Measurements from ENCODE around the gene OR2A25.

Gene OR2A25

DNA sequence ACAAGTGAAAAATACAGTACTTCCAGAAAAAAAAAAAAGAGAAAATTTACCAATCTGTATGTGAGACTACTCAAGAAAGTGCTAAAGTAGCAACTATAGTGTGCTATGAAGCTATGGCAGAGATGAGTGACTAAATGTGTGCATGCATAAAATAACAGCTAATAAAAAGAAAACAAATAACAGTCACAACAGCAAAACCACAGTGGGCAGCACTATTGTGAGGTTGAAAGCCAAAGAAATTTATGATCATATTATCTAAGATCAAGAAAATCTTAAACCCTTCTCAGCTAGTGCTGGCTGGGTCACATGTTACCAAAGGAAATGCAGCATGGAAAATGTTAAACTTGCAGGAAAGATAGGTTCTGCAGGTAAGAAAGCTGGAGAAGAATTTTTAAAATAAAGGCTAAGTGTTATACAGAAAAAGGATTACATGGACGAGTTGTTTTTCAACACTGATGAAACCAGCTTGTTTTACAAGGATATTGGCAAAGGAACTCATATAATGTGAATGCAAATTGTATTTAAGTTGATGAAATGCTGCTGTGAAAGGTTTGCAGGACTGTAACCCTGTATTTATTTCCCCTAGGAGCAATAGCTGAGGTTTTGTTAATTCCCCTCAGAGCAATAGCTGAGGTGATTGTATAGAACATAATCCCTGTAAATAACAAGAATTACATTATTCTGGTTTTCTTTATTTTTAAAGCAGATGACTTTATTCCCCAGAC lies 36.5 kb upstream of the OR2A25 start:
- no peak overlapping the region for H3K4me3 ChIP-seq
- no peaks in the 10 kb centered on the region for H3K36me3 ChIP-seq
- H3K27ac ChIP-seq = no peak overlapping the region
- intact Hi-C loops (cut with DNase I; ENCODE audit: low total_unique reads) = no loop called here
- TF ChIP-seq, protein P1, sequence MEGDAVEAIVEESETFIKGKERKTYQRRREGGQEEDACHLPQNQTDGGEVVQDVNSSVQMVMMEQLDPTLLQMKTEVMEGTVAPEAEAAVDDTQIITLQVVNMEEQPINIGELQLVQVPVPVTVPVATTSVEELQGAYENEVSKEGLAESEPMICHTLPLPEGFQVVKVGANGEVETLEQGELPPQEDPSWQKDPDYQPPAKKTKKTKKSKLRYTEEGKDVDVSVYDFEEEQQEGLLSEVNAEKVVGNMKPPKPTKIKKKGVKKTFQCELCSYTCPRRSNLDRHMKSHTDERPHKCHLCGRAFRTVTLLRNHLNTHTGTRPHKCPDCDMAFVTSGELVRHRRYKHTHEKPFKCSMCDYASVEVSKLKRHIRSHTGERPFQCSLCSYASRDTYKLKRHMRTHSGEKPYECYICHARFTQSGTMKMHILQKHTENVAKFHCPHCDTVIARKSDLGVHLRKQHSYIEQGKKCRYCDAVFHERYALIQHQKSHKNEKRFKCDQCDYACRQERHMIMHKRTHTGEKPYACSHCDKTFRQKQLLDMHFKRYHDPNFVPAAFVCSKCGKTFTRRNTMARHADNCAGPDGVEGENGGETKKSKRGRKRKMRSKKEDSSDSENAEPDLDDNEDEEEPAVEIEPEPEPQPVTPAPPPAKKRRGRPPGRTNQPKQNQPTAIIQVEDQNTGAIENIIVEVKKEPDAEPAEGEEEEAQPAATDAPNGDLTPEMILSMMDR (IDR thresholded peaks at IDR 0.05) = no peak
- no peak for DNase-seq
- H3K27me3 ChIP-seq = no peaks in the 10 kb centered on the region
- no peaks in the 10 kb centered on the region for H3K9me3 ChIP-seq
- peaks cover 0 to 6% (median 0%) of the 10 kb centered on the region in 4 donors for H3K4me1 ChIP-seq

DNA sequence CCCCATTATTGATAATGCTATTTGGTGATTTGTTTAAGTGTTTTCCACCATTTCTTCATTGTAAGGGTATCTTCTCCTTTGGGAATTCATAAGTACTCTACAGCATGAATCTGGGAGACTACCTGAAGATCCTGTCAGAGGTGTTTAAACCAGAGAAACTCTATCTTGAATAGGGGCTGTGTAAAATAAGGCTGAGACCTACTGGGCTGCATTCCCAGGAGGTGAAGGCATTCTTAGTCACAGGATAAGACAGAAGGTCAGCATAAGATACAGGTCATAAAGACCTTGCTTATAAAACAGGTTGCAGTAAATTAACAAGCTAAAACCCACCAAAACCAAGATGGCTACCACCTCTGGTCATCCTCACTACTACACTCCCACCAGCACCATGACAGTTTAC lies 34.2 kb upstream of the OR2A25 start:
- Histone ChIP-seq H3K9me3 (no peaks in the 10 kb centered on the region), H3K27ac (no peak overlapping the region), H3K36me3 (no peaks in the 10 kb centered on the region), H3K4me3 (no peak overlapping the region), H3K27me3 (no peaks in the 10 kb centered on the region), H3K4me1 (peaks cover 0 to 6% (median 0%) of the 10 kb centered on the region in 4 donors)
- TF ChIP-seq, protein P1 (IDR thresholded peaks at IDR 0.05) = no peak
- intact Hi-C loops (cut with DNase I; ENCODE audit: low total_unique reads) = no loop called here
- no peak for DNase-seq

DNA sequence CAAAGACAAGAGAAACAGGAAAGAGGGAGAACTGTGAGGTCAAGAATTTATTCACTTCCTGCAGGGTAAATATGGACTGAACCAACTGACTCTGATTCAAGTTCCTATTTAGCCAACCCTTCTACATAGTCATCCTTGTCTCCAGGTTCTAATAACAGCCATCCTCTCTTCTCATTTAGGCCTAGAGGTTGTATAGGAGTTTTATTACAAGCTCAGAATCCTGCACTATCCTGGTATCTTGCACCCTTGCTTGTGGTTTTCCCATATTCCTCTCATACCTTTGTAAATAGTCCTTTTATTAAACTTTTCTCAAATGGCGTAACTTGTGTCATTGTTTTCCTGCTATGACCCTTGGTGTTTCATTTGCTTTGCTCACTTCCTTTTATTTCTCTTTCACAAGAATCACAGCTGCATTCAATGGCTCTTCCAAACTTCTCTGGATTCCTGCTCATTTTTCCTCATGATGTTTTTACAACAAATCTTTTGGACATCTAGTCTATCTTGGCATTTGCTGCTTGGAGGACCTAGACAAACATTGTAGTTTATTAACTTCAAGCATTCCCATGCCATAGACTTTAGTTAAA lies 33.2 kb upstream of the OR2A25 start:
- intact Hi-C loops (cut with DNase I; ENCODE audit: low total_unique reads) = no loop called here
- DNase-seq = no peak
- Histone ChIP-seq H3K4me1 (peaks cover 0 to 6% (median 0%) of the 10 kb centered on the region in 4 donors), H3K27me3 (no peaks in the 10 kb centered on the region), H3K27ac (no peak overlapping the region), H3K36me3 (no peaks in the 10 kb centered on the region), H3K4me3 (no peak overlapping the region), H3K9me3 (no peaks in the 10 kb centered on the region)
- TF ChIP-seq, protein P1 (IDR thresholded peaks at IDR 0.05) = no peak

GRCh38 chr7:144037414-144038035 lies 32.1 kb upstream of the OR2A25 start:
- no peak for DNase-seq
- intact Hi-C loops (cut with DNase I; ENCODE audit: low total_unique reads) = no loop called here
- no peaks in the 10 kb centered on the region for H3K9me3 ChIP-seq

DNA sequence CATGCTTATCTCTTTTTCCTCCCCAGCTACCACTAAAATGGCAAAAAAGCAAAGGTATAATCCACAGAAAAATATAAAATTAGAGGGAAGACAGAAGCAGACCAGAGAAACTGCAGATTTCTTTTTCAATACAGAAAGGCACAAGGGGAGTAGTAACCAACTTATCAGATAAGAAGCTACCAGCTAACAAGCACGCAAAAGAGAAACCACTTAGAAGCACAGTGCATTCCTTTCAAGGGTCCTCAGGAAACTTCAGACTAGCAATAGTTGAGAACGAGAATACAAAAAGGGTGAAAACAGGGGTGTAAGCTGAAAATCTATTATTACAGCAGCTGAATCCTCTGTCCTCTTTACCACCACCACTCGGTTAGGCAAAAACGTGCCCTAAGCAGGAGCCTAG lies 30.7 kb upstream of the OR2A25 start:
- H3K27ac ChIP-seq = no peak overlapping the region
- H3K4me3 ChIP-seq = no peak overlapping the region
- peaks cover 0 to under 1% (median 0%) of the 10 kb centered on the region in 4 donors for H3K4me1 ChIP-seq
- H3K36me3 ChIP-seq = no peaks in the 10 kb centered on the region
- no peaks in the 10 kb centered on the region for H3K9me3 ChIP-seq
- TF ChIP-seq, protein P1 (IDR thresholded peaks at IDR 0.05) = no peak
- DNase-seq = no peak
- intact Hi-C loops (cut with DNase I; ENCODE audit: low total_unique reads) = no loop called here
- H3K27me3 ChIP-seq = no peaks in the 10 kb centered on the region

More at GRCh38 chr7:144037414-144038035, 32.1 kb upstream of the OR2A25 start:
- TF ChIP-seq, protein P1 (IDR thresholded peaks at IDR 0.05) = no peak
- Histone ChIP-seq H3K36me3 (no peaks in the 10 kb centered on the region), H3K4me1 (peaks cover 0 to 6% (median 0%) of the 10 kb centered on the region in 4 donors), H3K27me3 (no peaks in the 10 kb centered on the region), H3K4me3 (no peak overlapping the region), H3K27ac (no peak overlapping the region)
